A549 treated with AZD2906 at 1 μM for 4 hours (cell line): Measurements from ENCODE around the gene C1QA. TPM values are rescaled to one million over a fixed set of nuclear protein-coding genes. Genes with fewer than 3 reads are reported as not detected.

Experiments
- total RNA-seq: library from RNA; stranded (reverse); fragments of 200-300 nt; extraction: Qiagen RNA extraction; gene quantifications from 5 replicates; pipeline ENCODE4 v1.2.3, GENCODE V29; 2022

Gene C1QA
- not detected in 5 replicates for total RNA-seq

GRCh38 chr1:22636353-22636752 is at the start of gene C1QA:
TSS of gene C1QA (plus strand) at chr1:22636628. CDS start at chr1:22637617, 989 bp downstream.

GRCh38 chr1:22643381-22643780 is 7.0 kb downstream of the C1QA start, which contains the start of gene C1QC:
TSS of gene C1QC (plus strand) at chr1:22643633. CDS start at chr1:22644024, 391 bp downstream.

GRCh38 chr1:22652881-22653316 is 16.5 kb downstream of the C1QA start, which contains the start of gene C1QB:
TSS of gene C1QB (plus strand) at chr1:22653236. CDS start at chr1:22659463, 6,227 bp downstream.

Other genes with a start within 250 kb of the C1QA start
- 4.5 to 5.0 TPM (median 4.8 TPM) in 5 replicates for gene ZBTB40, start 184.8 kb upstream of the C1QA start, total RNA-seq
- gene EPHA8, start 73.1 kb upstream of the C1QA start, total RNA-seq, result 0.03 to 0.06 TPM (median 0.05 TPM) in 4 of 5 replicates, not detected in the other
- gene C1QC, start 7.0 kb downstream of the C1QA start, total RNA-seq, result not detected in 5 replicates
- not detected in 5 replicates for gene C1QB, start 16.6 kb downstream of the C1QA start, total RNA-seq
- 29.5 to 35.6 TPM (median 34.4 TPM) in 5 replicates for gene EPHB2, start 74.2 kb downstream of the C1QA start, total RNA-seq